ENCODE results near the gene AK6.

DNA sequence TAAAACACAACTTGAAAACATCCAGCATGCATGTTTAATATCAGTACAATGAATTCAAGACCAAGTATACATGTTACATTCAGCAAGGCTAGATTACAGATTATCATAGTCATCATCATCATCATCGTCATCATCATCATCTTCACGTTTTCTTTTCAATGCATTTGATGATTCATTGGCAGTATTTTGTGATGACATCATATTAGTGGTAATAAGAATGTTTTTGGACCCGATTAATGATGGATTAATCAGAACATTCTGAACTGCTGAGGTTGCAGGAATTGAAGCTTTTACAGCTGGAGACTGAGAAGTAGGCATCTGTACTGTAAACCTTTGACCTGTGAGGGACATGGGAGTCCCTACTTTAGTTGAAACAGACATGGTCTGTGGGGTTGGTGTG lies 4.5 kb downstream of the AK6 start:
- TF ChIP-seq L3MBTL2 (conservative IDR thresholded peaks at IDR 0.05) (no peak), ARNT (IDR thresholded peaks at IDR 0.05) (no peak), SUZ12 (IDR thresholded peaks at IDR 0.05) (no peak)

Measured in HEK293T (cell line).